Glutamatergic neuron (in vitro differentiated cells): ENCODE measurements around the gene UCK2. TPM values are rescaled to one million over a fixed set of nuclear protein-coding genes. Genes with fewer than 3 reads are reported as not detected.

Experiments used
- DNase-seq: peaks from one replicate; pipeline ENCODE4 v3.0.0; 2022
- H3K27ac Mint-ChIP-seq: one replicate; pipeline ENCODE4 v1.8.0; 2020; ENCODE audit warnings: mild to moderate bottlenecking, mixed read lengths, inconsistent platforms; ENCODE audit not compliant: unreplicated experiment
- H3K27me3 Mint-ChIP-seq: one replicate; pipeline ENCODE4 v1.8.0; 2020; ENCODE audit warnings: mild to moderate bottlenecking, moderate library complexity, mixed read lengths, inconsistent platforms; ENCODE audit not compliant: unreplicated experiment
- H3K36me3 Mint-ChIP-seq: one replicate; pipeline ENCODE4 v1.8.0; 2020; ENCODE audit warnings: mild to moderate bottlenecking, mixed read lengths, inconsistent platforms; ENCODE audit not compliant: unreplicated experiment
- H3K4me1 Mint-ChIP-seq: one replicate; pipeline ENCODE4 v1.8.0; 2020; ENCODE audit warnings: mild to moderate bottlenecking, low read depth, mixed read lengths, inconsistent platforms; ENCODE audit not compliant: unreplicated experiment
- H3K4me3 Mint-ChIP-seq: one replicate; pipeline ENCODE4 v1.8.0; 2020; ENCODE audit warnings: mild to moderate bottlenecking, mixed read lengths, inconsistent platforms; ENCODE audit not compliant: unreplicated experiment
- H3K9me3 Mint-ChIP-seq: one replicate; pipeline ENCODE4 v1.8.0; 2020; ENCODE audit warnings: mild to moderate bottlenecking, moderate library complexity, mixed read lengths, inconsistent platforms; ENCODE audit not compliant: unreplicated experiment
- CTCF ChIP-seq: fragments of 200-600 bp; sonication (generic); IDR thresholded peaks from one replicate; pipeline ENCODE4 v1.5.0; 2021; ENCODE audit not compliant: partially characterized antibody, unreplicated experiment
- total RNA-seq: library from RNA; stranded (reverse); fragmentation: NEBNext Ultra II Directional; extraction: Animal tissue kit (Norgen Biotek cat#: 25700); gene quantifications from one replicate; pipeline ENCODE4 v1.2.1, GENCODE V29; 2021; ENCODE audit not compliant: unreplicated experiment

Gene UCK2
- total RNA-seq, 1 donor from 2014 or later: 29.9 TPM

GRCh38 chr1:165885305-165885694 is 57.9 kb downstream of the UCK2 start:
- Mint-ChIP-seq H3K9me3 (peaks cover 2% of the 10 kb centered on the region), H3K4me1 (peaks cover 1% of the 10 kb centered on the region), H3K27ac (no peak overlapping the region), H3K36me3 (no peaks in the 10 kb centered on the region), H3K27me3 (no peaks in the 10 kb centered on the region), H3K4me3 (no peak overlapping the region)
- DNase-seq: no peak
- no peak for TF ChIP-seq CTCF

- Mint-ChIP-seq H3K27me3 (no peaks in the 10 kb centered on the region), H3K4me3 (no peak overlapping the region), H3K27ac (no peak overlapping the region), H3K4me1 (peaks cover 1% of the 10 kb centered on the region), H3K9me3 (peaks cover under 1% of the 10 kb centered on the region), H3K36me3 (no peaks in the 10 kb centered on the region)
- no peak for TF ChIP-seq CTCF
- no peak for DNase-seq
Observed at GRCh38 chr1:165886193-165886592, 58.8 kb downstream of the UCK2 start.

GRCh38 chr1:165886983-165887382 is 59.6 kb downstream of the UCK2 start:
- no peak for TF ChIP-seq CTCF
- Mint-ChIP-seq H3K36me3 (no peaks in the 10 kb centered on the region), H3K4me1 (peaks cover 1% of the 10 kb centered on the region), H3K4me3 (no peak overlapping the region), H3K27ac (no peak overlapping the region), H3K27me3 (peaks cover 2% of the 10 kb centered on the region), H3K9me3 (no peaks in the 10 kb centered on the region)
- DNase-seq: no peak

GRCh38 chr1:165887877-165888551 is 60.6 kb downstream of the UCK2 start:
- Mint-ChIP-seq H3K9me3 (peaks cover 2% of the 10 kb centered on the region), H3K36me3 (no peaks in the 10 kb centered on the region), H3K4me1 (peaks cover 1% of the 10 kb centered on the region), H3K27me3 (peaks cover 6% of the 10 kb centered on the region), H3K4me3 (no peak overlapping the region), H3K27ac (no peak overlapping the region)
- no peak for DNase-seq
- no peak for TF ChIP-seq CTCF

GRCh38 chr1:165888552-165888920 is 61.1 kb downstream of the UCK2 start:
- Mint-ChIP-seq H3K4me1 (peaks cover 1% of the 10 kb centered on the region), H3K27me3 (peaks cover 6% of the 10 kb centered on the region), H3K27ac (no peak overlapping the region), H3K9me3 (peaks cover 2% of the 10 kb centered on the region), H3K36me3 (no peaks in the 10 kb centered on the region), H3K4me3 (no peak overlapping the region)
- TF ChIP-seq CTCF: no peak
- no peak for DNase-seq
